ENCODE data around the gene BCS1L.
"Not testable (repeated sequence)": the region's sequence is repeated elsewhere in the genome, so short reads cannot be mapped to it uniquely, and the experiment has no call there.

The BCS1L gene

DNA sequence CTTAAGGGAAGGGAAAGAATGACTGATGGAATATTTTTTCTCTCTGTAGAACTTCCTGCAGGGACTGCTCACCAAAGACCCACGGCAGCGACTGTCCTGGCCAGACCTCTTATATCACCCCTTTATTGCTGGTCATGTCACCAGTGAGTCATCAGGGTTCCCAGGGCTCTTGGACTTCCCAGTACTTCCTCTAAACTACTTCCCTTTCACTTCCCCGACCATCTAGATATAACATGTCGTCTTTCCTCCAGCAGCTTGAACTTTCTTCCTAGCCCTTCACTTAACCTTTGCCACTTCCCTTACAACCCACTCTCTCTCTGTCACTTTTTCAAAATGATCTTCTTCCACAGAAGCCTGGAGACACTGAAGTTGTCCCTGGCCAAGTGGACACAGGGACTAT is 19.6 kb downstream of the BCS1L start:
- TF ChIP-seq CTCF (IDR thresholded peaks at IDR 0.05; ENCODE audit: low read length) (no peak), EZH2 (optimal IDR thresholded peaks at IDR 0.05; ENCODE audit: low read depth, low read length) (no peak), EZH2phosphoT487 (IDR thresholded peaks at IDR 0.05; ENCODE audit: low read length) (no peak)
- Histone ChIP-seq H4K20me1 (ENCODE audit: insufficient read depth, low read length) (no peaks in the 10 kb centered on the region), H3K27me3 (replicated peaks; ENCODE audit: insufficient read depth, low read length) (no peaks in the 10 kb centered on the region), H3K9me2 (replicated peaks; ENCODE audit: insufficient read depth, low read length) (no peaks in the 10 kb centered on the region), H3K9ac (ENCODE audit: low read length) (no peak overlapping the region), H3K9me3 (replicated peaks; ENCODE audit: insufficient read depth, low read length) (no peaks in the 10 kb centered on the region), H3K36me3 (replicated peaks; ENCODE audit: insufficient read depth, low read length) (no peaks in the 10 kb centered on the region), H3K4me2 (ENCODE audit: low read depth, low read length) (no peak overlapping the region), H3K4me3 (ENCODE audit: low read length) (no peak overlapping the region), H3K79me2 (ENCODE audit: low read length) (no peaks in the 10 kb centered on the region), H3K27ac (ENCODE audit: low read length) (no peak overlapping the region), H3F3A (ENCODE audit: insufficient read depth, low read length) (no peaks in the 10 kb centered on the region), H3K4me1 (ENCODE audit: low read length) (no peaks in the 10 kb centered on the region), H2AFZ (ENCODE audit: low read length) (no peak overlapping the region)
- no peak for DNase-seq

- Histone ChIP-seq H3K9ac (ENCODE audit: low read length) (no peak overlapping the region), H3F3A (ENCODE audit: insufficient read depth, low read length) (no peaks in the 10 kb centered on the region), H3K4me2 (ENCODE audit: low read depth, low read length) (no peak overlapping the region), H3K36me3 (replicated peaks; ENCODE audit: insufficient read depth, low read length) (no peaks in the 10 kb centered on the region), H4K20me1 (ENCODE audit: insufficient read depth, low read length) (no peaks in the 10 kb centered on the region), H2AFZ (ENCODE audit: low read length) (no peak overlapping the region), H3K27me3 (replicated peaks; ENCODE audit: insufficient read depth, low read length) (no peaks in the 10 kb centered on the region), H3K4me1 (ENCODE audit: low read length) (no peaks in the 10 kb centered on the region), H3K4me3 (ENCODE audit: low read length) (no peak overlapping the region), H3K79me2 (ENCODE audit: low read length) (no peaks in the 10 kb centered on the region), H3K27ac (ENCODE audit: low read length) (no peak overlapping the region), H3K9me2 (replicated peaks; ENCODE audit: insufficient read depth, low read length) (no peaks in the 10 kb centered on the region), H3K9me3 (replicated peaks; ENCODE audit: insufficient read depth, low read length) (no peaks in the 10 kb centered on the region)
- DNase-seq = no peak
- no peak for TF ChIP-seq EZH2 (optimal IDR thresholded peaks at IDR 0.05; ENCODE audit: low read depth, low read length)
- no peak for TF ChIP-seq CTCF (IDR thresholded peaks at IDR 0.05; ENCODE audit: low read length)
- TF ChIP-seq EZH2phosphoT487 (IDR thresholded peaks at IDR 0.05; ENCODE audit: low read length) = no peak
These were observed 20.6 kb downstream of the BCS1L start for GRCh38 chr2:218680061-218680460.

- not testable (repeated sequence) for H3F3A ChIP-seq (ENCODE audit: insufficient read depth, low read length); H3K27me3 ChIP-seq (replicated peaks; ENCODE audit: insufficient read depth, low read length); H3K27ac ChIP-seq (ENCODE audit: low read length); H3K4me1 ChIP-seq (ENCODE audit: low read length); H4K20me1 ChIP-seq (ENCODE audit: insufficient read depth, low read length); H3K79me2 ChIP-seq (ENCODE audit: low read length); H3K9me3 ChIP-seq (replicated peaks; ENCODE audit: insufficient read depth, low read length); H3K4me2 ChIP-seq (ENCODE audit: low read depth, low read length); H3K36me3 ChIP-seq (replicated peaks; ENCODE audit: insufficient read depth, low read length); H3K4me3 ChIP-seq (ENCODE audit: low read length); H3K9me2 ChIP-seq (replicated peaks; ENCODE audit: insufficient read depth, low read length); H3K9ac ChIP-seq (ENCODE audit: low read length); H2AFZ ChIP-seq (ENCODE audit: low read length)
- DNase-seq = peak; percentile 63
- TF ChIP-seq CTCF (IDR thresholded peaks at IDR 0.05; ENCODE audit: low read length) = peak; percentile 70
These were observed 28.0 kb downstream of the BCS1L start for GRCh38 chr2:218687400-218688060.
